HepG2 (cell line): ENCODE results near the gene SEC24B. TPM values are rescaled to one million over a fixed set of nuclear protein-coding genes. Genes with fewer than 3 reads are reported as not detected.

Experiments
- ATAC-seq: fragments of 200-7000 bp; cut with Tn5 transposase; 3 replicates; pipeline ENCODE4 v1.9.1; 2020; ENCODE audit warnings: mild to moderate bottlenecking, moderate library complexity
- Bru-seq: library from RNA; stranded (reverse); fragments of 400-500 nt; gene quantifications from one replicate; lab custom pipeline; 2021; lab: Mats Ljungman, UMichigan
- BruChase-seq, 2 experiments: library from RNA; stranded (reverse); fragments of 400-500 nt; gene quantifications; one replicate each; lab custom pipeline; 2021; lab: Mats Ljungman, UMichigan
- BruUV-seq: library from RNA; stranded (reverse); fragments of 400-500 nt; replicated peaks from 2 replicates; lab custom pipeline; 2021; lab: Mats Ljungman, UMichigan
- CTCF ChIA-PET: fragments of 300-600 bp; formaldehyde crosslinking; extraction: SDS; loops from one replicate; lab custom pipeline; 2021; ENCODE audit warnings: low total read pairs, inconsistent platforms, low intra/inter-chr PET ratio; lab: Yijun Ruan, JAX
- POLR2A ChIA-PET: fragments of 350-600 bp; sonication (Branson Sonifier 250); formaldehyde crosslinking; loops from one replicate; lab custom pipeline; 2020; ENCODE audit warnings: antibody characterized with exemption, inconsistent platforms; lab: Yijun Ruan, JAX
- DNase-seq: peaks from one replicate; pipeline ENCODE4 v3.0.0-alpha.2; 2015; ENCODE audit warnings: low spot score
- FAIRE-seq: peaks from 3 replicates; lab custom pipeline; 2011; peaks lifted over from hg19 to GRCh38; lab: Jason Lieb, UNC
- H2AFZ ChIP-seq: one replicate; pipeline ENCODE4 v1.6.1; 2011; ENCODE audit warnings: low read length, inconsistent platforms
- H3K27ac ChIP-seq: fragments of 300-600 bp; 3 replicates; pipeline ENCODE4 v1.8.0; 2011; ENCODE audit warnings: mixed run types, mild to moderate bottlenecking, mixed read lengths, low read length, inconsistent platforms; ENCODE audit not compliant: insufficient read depth; ENCODE audit errors: extremely low read length
- H3K27me3 ChIP-seq, 2 experiments: fragments of 200-600 bp in 1 of 2; 2 replicates in 1 of 2; 3 replicates in 1 of 2; pipeline versions ENCODE4 v1.6.0 to v1.8.0; 2011; ENCODE audit warnings: low read length in 2 of 2, mild to moderate bottlenecking in 2 of 2, moderate library complexity in 2 of 2, inconsistent platforms in 1 of 2; ENCODE audit not compliant: insufficient read depth in 2 of 2, control insufficient read depth in 1 of 2
- H3K36me3 ChIP-seq, 2 experiments: fragments of 200-600 bp in 1 of 2; replicated peaks in 1 of 2; 2 replicates in 1 of 2; 3 replicates in 1 of 2; pipeline versions ENCODE4 v1.5.1 to v1.8.0; 2011; ENCODE audit warnings: low read length in 2 of 2, inconsistent platforms in 1 of 2; ENCODE audit not compliant: insufficient read depth in 2 of 2, control insufficient read depth in 1 of 2
- H3K4me1 ChIP-seq: 2 replicates; pipeline ENCODE4 v1.5.1; 2012; ENCODE audit warnings: low read length, inconsistent platforms; ENCODE audit not compliant: insufficient read depth
- H3K4me2 ChIP-seq: 2 replicates; pipeline ENCODE4 v1.6.0; 2011; ENCODE audit warnings: low read depth, low read length, inconsistent platforms
- H3K4me3 ChIP-seq, 3 experiments: fragments of 200-600 bp in 1 of 3; sonication (generic), shearing (Covaris generic) in 1 of 3; replicated peaks in 1 of 3; 2 replicates each; pipeline ENCODE4 v1.5.1; 2011 to 2016; ENCODE audit warnings: low read length in 3 of 3, inconsistent platforms in 2 of 3, low read depth in 2 of 3, mild to moderate bottlenecking in 2 of 3, control low read depth in 1 of 3, mixed read lengths in 1 of 3; ENCODE audit not compliant: insufficient read depth in 1 of 3
- H3K79me2 ChIP-seq: one replicate; pipeline ENCODE4 v1.6.1; 2011; ENCODE audit warnings: low read length, inconsistent platforms; ENCODE audit not compliant: insufficient read depth
- H3K9ac ChIP-seq: 2 replicates; pipeline ENCODE4 v1.6.0; 2011; ENCODE audit warnings: mild to moderate bottlenecking, low read depth, low read length, inconsistent platforms; ENCODE audit not compliant: insufficient read depth
- H3K9me3 ChIP-seq: 2 replicates; pipeline ENCODE4 v1.5.1; 2012; ENCODE audit warnings: mild to moderate bottlenecking, low read length
- H4K20me1 ChIP-seq: 2 replicates; pipeline ENCODE4 v1.6.0; 2011; ENCODE audit warnings: inconsistent platforms, mild to moderate bottlenecking, low read length, moderate library complexity; ENCODE audit not compliant: insufficient read depth
- CENPX ChIP-seq: sonication (generic); formaldehyde crosslinking; IDR thresholded peaks from 2 replicates; pipeline ENCODE4 v1.9.0; 2021; ENCODE audit warnings: mild to moderate bottlenecking, missing genetic modification reagents, moderate library complexity
- CSRNP2 ChIP-seq: sonication (generic); formaldehyde crosslinking; conservative IDR thresholded peaks from 2 replicates; pipeline ENCODE4 v1.8.0; 2022; ENCODE audit warnings: low read depth, missing genetic modification reagents
- ELF1 ChIP-seq: sonication (generic); formaldehyde crosslinking; IDR thresholded peaks from 2 replicates; pipeline ENCODE4 v1.4.0; 2020; ENCODE audit warnings: missing genetic modification reagents
- GFI1 ChIP-seq: sonication (generic); formaldehyde crosslinking; IDR thresholded peaks from 2 replicates; pipeline ENCODE4 v1.5.0; 2020; ENCODE audit warnings: missing genetic modification reagents, mild to moderate bottlenecking, borderline replicate concordance
- ONECUT2 ChIP-seq: sonication (generic); formaldehyde crosslinking; IDR thresholded peaks from 2 replicates; pipeline ENCODE4 v1.4.0; 2020; ENCODE audit warnings: missing genetic modification reagents
- PCBP2 ChIP-seq: fragments of 200-400 bp; formaldehyde crosslinking; optimal IDR thresholded peaks from 2 replicates; pipeline ENCODE3; 2018; ENCODE audit warnings: low read length, low read depth; ENCODE audit not compliant: poor library complexity, severe bottlenecking
- TAF15 ChIP-seq: fragments of 200-400 bp; formaldehyde crosslinking; IDR thresholded peaks from one replicate; pipeline ENCODE4 v1.6.1; 2018; ENCODE audit warnings: mild to moderate bottlenecking, low read depth, low read length; ENCODE audit not compliant: poor library complexity, severe bottlenecking
- TFE3 ChIP-seq: IDR thresholded peaks from 2 replicates; pipeline ENCODE4 v1.6.1; 2016
- ZNF18 ChIP-seq: sonication (generic); formaldehyde crosslinking; IDR thresholded peaks from 2 replicates; pipeline ENCODE4 v1.8.0; 2022; ENCODE audit warnings: mild to moderate bottlenecking, missing genetic modification reagents; ENCODE audit not compliant: insufficient replicate concordance
- ZNF546 ChIP-seq: sonication (generic); formaldehyde crosslinking; conservative IDR thresholded peaks from 2 replicates; pipeline ENCODE4 v1.8.1; 2023; ENCODE audit warnings: mild to moderate bottlenecking, missing genetic modification reagents
- WGBS: methylation state at CpG from one replicate; pipeline ENCODE4 v1.1.6; 2017; ENCODE audit warnings: low lambda C conversion rate; 5-methylcytosine and 5-hydroxymethylcytosine counted together
- in situ Hi-C: cut with HindIII; loops from 2 replicates; pipeline ENCODE4 v1.10.0; 2017; ENCODE audit warnings: low pct_unique_long_range_greater_than_20kb; ENCODE audit not compliant: extremely low pct_ligation_motif_present
- intact Hi-C: fragments of 100-400 bp; cut with micrococcal nuclease; formaldehyde crosslinking; loops from one replicate; pipeline ENCODE4 v1.10.0; 2022; ENCODE audit not compliant: unreplicated experiment
- long read RNA-seq, 2 experiments: library from RNA in 1 of 2; library from polyadenylated mRNA in 1 of 2; stranded (forward) in 1 of 2; unstranded in 1 of 2; transcript quantifications; one replicate each; pipeline ENCODE4 v2.0.0, GENCODE V29; 2019 to 2022
- polyA minus RNA-seq, 3 experiments: library from RNA; depleted of rRNA, polyadenylated mRNA; stranded (reverse); fragments of >200 nt; gene quantifications; 2 replicates each; pipeline ENCODE4 v1.2.3, GENCODE V29; 2011; ENCODE audit warnings: low replicate concordance in 1 of 3
- polyA plus RNA-seq, 8 experiments: library from polyadenylated mRNA; depleted of rRNA in 3 of 8; stranded (reverse) in 7 of 8; unstranded in 1 of 8; fragments of >200 nt; fragmentation: Illumina TruSeq in 4 of 8; extraction: Trizol in 4 of 8; gene quantifications; 2 replicates each; pipeline versions ENCODE4 v1.2.1 to v1.2.3, GENCODE V29; 2011 to 2016; ENCODE audit warnings: low read depth in 4 of 8, missing spikeins in 1 of 8, mixed read lengths in 1 of 8; ENCODE audit not compliant: insufficient read depth in 1 of 8
- total RNA-seq, 5 experiments: library from RNA; depleted of rRNA; stranded (reverse); fragments of >200 nt; fragmentation: Illumina TruSeq; extraction: Trizol; gene quantifications; 2 replicates each; pipeline ENCODE4 v1.2.3, GENCODE V29; 2016; ENCODE audit warnings: low read depth in 1 of 5

Gene SEC24B
- 14.6 and 22.9 TPM in 2 replicates for total RNA-seq (2016; rRNA removed; fragmentation: Illumina TruSeq; extraction: Trizol)
- 9.1 and 10.1 TPM in 2 replicates for total RNA-seq (2016; cell fraction: cytosol; rRNA removed; fragmentation: Illumina TruSeq; extraction: Trizol; ENCODE audit: low read depth)
- total RNA-seq (2016; cell fraction: insoluble cytoplasmic fraction; rRNA removed; fragmentation: Illumina TruSeq; extraction: Trizol) = 13.8 and 22.8 TPM in 2 replicates
- total RNA-seq (2016; cell fraction: membrane; rRNA removed; fragmentation: Illumina TruSeq; extraction: Trizol) = 12.7 and 14.4 TPM in 2 replicates
- total RNA-seq (2016; cell fraction: nucleus; rRNA removed; fragmentation: Illumina TruSeq; extraction: Trizol) = 15.7 and 16.5 TPM in 2 replicates
- 27.3 and 39.0 TPM in 2 replicates for polyA plus RNA-seq (2011; rRNA removed)
- polyA plus RNA-seq (2011; cell fraction: cytosol; rRNA removed) = 26.2 and 30.5 TPM in 2 replicates
- 25.8 and 26.5 TPM in 2 replicates for polyA plus RNA-seq (2011; cell fraction: nucleus; rRNA removed)
- 15.7 and 16.1 TPM in 2 replicates for polyA plus RNA-seq (2012)
- polyA plus RNA-seq (2016; cell fraction: cytosol; fragmentation: Illumina TruSeq; extraction: Trizol; ENCODE audit: low read depth) = 0.83 and 0.85 TPM in 2 replicates
- 21.3 and 22.5 TPM in 2 replicates for polyA plus RNA-seq (2016; cell fraction: insoluble cytoplasmic fraction; fragmentation: Illumina TruSeq; extraction: Trizol; ENCODE audit: low read depth)
- polyA plus RNA-seq (2016; cell fraction: membrane; fragmentation: Illumina TruSeq; extraction: Trizol; ENCODE audit: low read depth) = 2.5 and 3.3 TPM in 2 replicates
- 17.4 and 18.8 TPM in 2 replicates for polyA plus RNA-seq (2016; cell fraction: nucleus; fragmentation: Illumina TruSeq; extraction: Trizol; ENCODE audit: insufficient read depth, low read depth)
- 68.8 and 119 TPM in 2 replicates for polyA minus RNA-seq (2011; rRNA and poly(A)+ RNA removed; ENCODE audit: low replicate concordance)
- 35.5 TPM in 2 replicates for polyA minus RNA-seq (2011; cell fraction: cytosol; rRNA and poly(A)+ RNA removed)
- 57.9 and 71.6 TPM in 2 replicates for polyA minus RNA-seq (2011; cell fraction: nucleus; rRNA and poly(A)+ RNA removed)
- percentile 85 among the genes with signal in this experiment for Bru-seq, nascent RNA
- BruChase-seq, experiment 1, labeled RNA remaining after a 6-hour chase = percentile 82 among the genes with signal in this experiment
- BruChase-seq, experiment 2, labeled RNA remaining after a 2-hour chase = percentile 81 among the genes with signal in this experiment
- long read RNA-seq, experiment 1, full-length matches to known transcripts = 2 of 8 reads
- long read RNA-seq, experiment 1, partial matches to known transcripts = 4 of 8 reads
- long read RNA-seq, experiment 1, other reads (novel, unspliced or antisense) = 2 of 8 reads
- long read RNA-seq, experiment 2, full-length matches to known transcripts = 5 of 29 reads
- long read RNA-seq, experiment 2, partial matches to known transcripts = 18 of 29 reads
- long read RNA-seq, experiment 2, other reads (novel, unspliced or antisense) = 6 of 29 reads

- peak within 1 kb of the TSS; percentile 81 to 93 (median 86) for H3K4me3 ChIP-seq
- H3K9ac ChIP-seq = peak within 1 kb of the TSS; percentile 84
- peaks cover 43% of the 10 kb centered on the region for H3K4me1 ChIP-seq
- WGBS = 3% methylated on average over 40 of the region's 87 CpGs
- H3K9me3 ChIP-seq = no peaks in the 10 kb centered on the region
- FAIRE-seq (no peak), ATAC-seq (peak; percentile 92), DNase-seq (peak; percentile 73)
- peak within 1 kb of the TSS; percentile 85 for H2AFZ ChIP-seq
- peak within 1 kb of the TSS; percentile 81 for H3K27ac ChIP-seq
- H3K4me2 ChIP-seq = peak within 1 kb of the TSS; percentile 83
- H4K20me1 ChIP-seq = peaks cover 24% of the 10 kb centered on the region
- ChIA-PET CTCF (no interaction called here), POLR2A (interaction anchor here (0.6 to 0.9 kb wide), 3 partner anchors 369 to 392 kb away, joined by 3 to 4 read pairs (median 3); partner anchors contain the start of gene CFI)
- H3K79me2 ChIP-seq = peaks cover 48% of the 10 kb centered on the region
- in situ Hi-C loops = loop anchor here (5.0 to 25.0 kb wide), 2 partner anchors 369 to 754 kb away; partner anchors contain the start of genes CFI and ELOVL6
- intact Hi-C loops = loop anchor here (5.0 to 10.0 kb wide), 4 partner anchors 291 to 1081 kb away; partner anchors contain the start of genes CFI and GAR1
- no peaks in the 10 kb centered on the region; a peak in 1 of 5 replicates for H3K27me3 ChIP-seq
- BruUV-seq = no TSS peak
- no peaks in the 10 kb centered on the region for H3K36me3 ChIP-seq
- TF ChIP-seq ELF1 (CRISPR knock-in tag) (no peak), CSRNP2 (CRISPR knock-in tag) (no peak), GFI1 (CRISPR knock-in tag) (no peak), TFE3 (no peak), ZNF18 (CRISPR knock-in tag) (no peak), ONECUT2 (CRISPR knock-in tag) (no peak), ZNF546 (no peak), CENPX (no peak), PCBP2 (no peak), TAF15 (no peak)
Observed at GRCh38 chr4:109433205-109434006, at the start of gene SEC24B. TSS of gene SEC24B (plus strand) at chr4:109433815. CDS start at chr4:109433870, 55 bp downstream.
